ENCODE results near the gene SERPINB6.
"Not testable (repeated sequence)": the region's sequence is repeated elsewhere in the genome, so short reads cannot be mapped to it uniquely, and the experiment has no call there.

The SERPINB6 gene

GRCh38 chr6:2971420-2972218 is at the start of gene SERPINB6:
Gene SERPINB6, minus strand, starts transcription at chr6:2971567. Its CDS starts 12,235 bp downstream, at chr6:2959332.
- DNase-seq (ENCODE audit: low read depth): peak; percentile 13

- DNase-seq (ENCODE audit: low read depth): no peak
These were observed 48.5 kb upstream of the SERPINB6 start for GRCh38 chr6:3019749-3020320.

GRCh38 chr6:3019065-3019464 is 47.7 kb upstream of the SERPINB6 start:
- DNase-seq (ENCODE audit: low read depth): no peak

GRCh38 chr6:3017304-3017703 is 45.9 kb upstream of the SERPINB6 start:
- no peak for DNase-seq (ENCODE audit: low read depth)

GRCh38 chr6:3016473-3017280 is 45.3 kb upstream of the SERPINB6 start:
- no peak for DNase-seq (ENCODE audit: low read depth)

- DNase-seq (ENCODE audit: low read depth): no peak
These were observed 43.8 kb upstream of the SERPINB6 start for GRCh38 chr6:3015144-3015543.

- DNase-seq (ENCODE audit: low read depth): no peak
These were observed 43.3 kb upstream of the SERPINB6 start for GRCh38 chr6:3014675-3015066.

- no peak for DNase-seq (ENCODE audit: low read depth)
These were observed 42.7 kb upstream of the SERPINB6 start for GRCh38 chr6:3013901-3014674.

GRCh38 chr6:3013486-3013885 is 42.1 kb upstream of the SERPINB6 start:
- no peak for DNase-seq (ENCODE audit: low read depth)

- no peak for DNase-seq (ENCODE audit: low read depth)
These were observed 40.2 kb upstream of the SERPINB6 start for GRCh38 chr6:3011592-3011991.

- no peak for DNase-seq (ENCODE audit: low read depth)
These were observed 39.8 kb upstream of the SERPINB6 start for GRCh38 chr6:3011158-3011557.

- DNase-seq (ENCODE audit: low read depth): no peak
These were observed 38.6 kb upstream of the SERPINB6 start for GRCh38 chr6:3009930-3010329.

GRCh38 chr6:3008712-3009265 is 37.4 kb upstream of the SERPINB6 start:
- DNase-seq (ENCODE audit: low read depth): not testable (repeated sequence)

GRCh38 chr6:3007571-3007970 is 36.2 kb upstream of the SERPINB6 start:
- DNase-seq (ENCODE audit: low read depth): no peak

- no peak for DNase-seq (ENCODE audit: low read depth)
These were observed 35.1 kb upstream of the SERPINB6 start for GRCh38 chr6:3006476-3006875.

GRCh38 chr6:3005874-3006273 is 34.5 kb upstream of the SERPINB6 start:
- no peak for DNase-seq (ENCODE audit: low read depth)

- DNase-seq (ENCODE audit: low read depth): no peak
These were observed 33.7 kb upstream of the SERPINB6 start for GRCh38 chr6:3005077-3005476.

- not testable (repeated sequence) for DNase-seq (ENCODE audit: low read depth)
These were observed 31.9 kb upstream of the SERPINB6 start for GRCh38 chr6:3003226-3003625.

GRCh38 chr6:3001773-3002293 is 30.5 kb upstream of the SERPINB6 start:
- no peak for DNase-seq (ENCODE audit: low read depth)

GRCh38 chr6:3001146-3001772 is 29.9 kb upstream of the SERPINB6 start:
- DNase-seq (ENCODE audit: low read depth): no peak
